ENCODE data around the gene ACSL3. TPM values are rescaled to one million over a fixed set of nuclear protein-coding genes. Genes with fewer than 3 reads are reported as not detected.

The ACSL3 gene
- total RNA-seq, 1 experiment from 2014 or later, result 96.2 TPM

- Histone ChIP-seq H3K27me3 (no peaks in the 10 kb centered on the region), H3K9me3 (0 out of 2 replicates have a peak, but pooled peaks cover 1% of the 10 kb centered on the region), H3K4me3 (no peak overlapping the region), H3K36me3 (peaks cover 57% of the 10 kb centered on the region)
- DNase-seq, result peak; percentile 46
These were observed 78.5 kb downstream of the ACSL3 start for GRCh38 chr2:222939208-222939856.

- Histone ChIP-seq H3K36me3 (peaks cover 51% of the 10 kb centered on the region), H3K4me3 (no peak overlapping the region), H3K27me3 (no peaks in the 10 kb centered on the region), H3K9me3 (0 out of 2 replicates have a peak, but pooled peaks cover 1% of the 10 kb centered on the region)
- DNase-seq, result no peak
These were observed 79.1 kb downstream of the ACSL3 start for GRCh38 chr2:222939979-222940378.

GRCh38 chr2:222941510-222942032 lies 80.7 kb downstream of the ACSL3 start:
- H3K27me3 ChIP-seq, result no peaks in the 10 kb centered on the region
- DNase-seq, result no peak
- H3K4me3 ChIP-seq, result no peak overlapping the region
- peaks cover 37% of the 10 kb centered on the region for H3K36me3 ChIP-seq
- H3K9me3 ChIP-seq, result 0 out of 2 replicates have a peak, but pooled peaks cover 1% of the 10 kb centered on the region

GRCh38 chr2:222942561-222942960 lies 81.7 kb downstream of the ACSL3 start:
- Histone ChIP-seq H3K36me3 (peaks cover 27% of the 10 kb centered on the region), H3K4me3 (no peak overlapping the region)

GRCh38 chr2:222942977-222943376 lies 82.1 kb downstream of the ACSL3 start:
- Histone ChIP-seq H3K27me3 (no peaks in the 10 kb centered on the region), H3K36me3 (peaks cover 25% of the 10 kb centered on the region), H3K4me3 (no peak overlapping the region), H3K9me3 (0 out of 2 replicates have a peak, but pooled peaks cover 1% of the 10 kb centered on the region)
- DNase-seq, result no peak

More at GRCh38 chr2:222942561-222942960, 81.7 kb downstream of the ACSL3 start:
- Histone ChIP-seq H3K9me3 (0 out of 2 replicates have a peak, but pooled peaks cover 1% of the 10 kb centered on the region), H3K27me3 (no peaks in the 10 kb centered on the region)
- DNase-seq, result no peak

GRCh38 chr2:222943820-222944219 lies 83.0 kb downstream of the ACSL3 start:
- Histone ChIP-seq H3K27me3 (no peaks in the 10 kb centered on the region), H3K9me3 (no peaks in the 10 kb centered on the region), H3K36me3 (peaks cover 17% of the 10 kb centered on the region), H3K4me3 (no peak overlapping the region)
- no peak for DNase-seq

GRCh38 chr2:222944552-222944951 lies 83.7 kb downstream of the ACSL3 start:
- Histone ChIP-seq H3K36me3 (peaks cover 11% of the 10 kb centered on the region; the same call in 1 of the 2 replicates), H3K27me3 (no peaks in the 10 kb centered on the region), H3K4me3 (no peak overlapping the region), H3K9me3 (no peaks in the 10 kb centered on the region)
- no peak for DNase-seq

GRCh38 chr2:222944971-222945740 lies 84.3 kb downstream of the ACSL3 start:
- H3K4me3 ChIP-seq, result no peak overlapping the region
- H3K36me3 ChIP-seq, result peaks cover 5% of the 10 kb centered on the region; the same call in 1 of the 2 replicates
- no peaks in the 10 kb centered on the region for H3K9me3 ChIP-seq
- H3K27me3 ChIP-seq, result no peaks in the 10 kb centered on the region
- DNase-seq, result no peak

- Histone ChIP-seq H3K4me3 (no peak overlapping the region), H3K27me3 (no peaks in the 10 kb centered on the region), H3K9me3 (no peaks in the 10 kb centered on the region), H3K36me3 (peaks cover 5% of the 10 kb centered on the region; the same call in 1 of the 2 replicates)
- no peak for DNase-seq
These were observed 85.1 kb downstream of the ACSL3 start for GRCh38 chr2:222945887-222946286.

- Histone ChIP-seq H3K36me3 (peaks cover 3% of the 10 kb centered on the region; the same call in 1 of the 2 replicates), H3K9me3 (no peaks in the 10 kb centered on the region), H3K4me3 (no peak overlapping the region), H3K27me3 (no peaks in the 10 kb centered on the region)
- DNase-seq, result no peak
These were observed 86.0 kb downstream of the ACSL3 start for GRCh38 chr2:222946700-222947287.

GRCh38 chr2:222949073-222949472 lies 88.2 kb downstream of the ACSL3 start:
- H3K9me3 ChIP-seq, result no peaks in the 10 kb centered on the region
- no peak overlapping the region for H3K4me3 ChIP-seq
- H3K27me3 ChIP-seq, result no peaks in the 10 kb centered on the region
- H3K36me3 ChIP-seq, result no peaks in the 10 kb centered on the region
- no peak for DNase-seq

GRCh38 chr2:222949690-222950323 lies 89.0 kb downstream of the ACSL3 start:
- H3K36me3 ChIP-seq, result no peaks in the 10 kb centered on the region
- no peaks in the 10 kb centered on the region for H3K9me3 ChIP-seq
- no peak for DNase-seq
- no peak overlapping the region for H3K4me3 ChIP-seq
- no peaks in the 10 kb centered on the region for H3K27me3 ChIP-seq

- no peak overlapping the region for H3K4me3 ChIP-seq
- no peaks in the 10 kb centered on the region for H3K9me3 ChIP-seq
- no peaks in the 10 kb centered on the region for H3K27me3 ChIP-seq
- no peaks in the 10 kb centered on the region for H3K36me3 ChIP-seq
- DNase-seq, result no peak
These were observed 89.9 kb downstream of the ACSL3 start for GRCh38 chr2:222950638-222951285.

- H3K9me3 ChIP-seq, result no peaks in the 10 kb centered on the region
- no peak overlapping the region for H3K4me3 ChIP-seq
- no peaks in the 10 kb centered on the region for H3K36me3 ChIP-seq
- no peaks in the 10 kb centered on the region for H3K27me3 ChIP-seq
- no peak for DNase-seq
These were observed 91.4 kb downstream of the ACSL3 start for GRCh38 chr2:222952204-222952603.

- H3K9me3 ChIP-seq, result no peaks in the 10 kb centered on the region
These were observed 94.2 kb downstream of the ACSL3 start for GRCh38 chr2:222955008-222955407.

GRCh38 chr2:222959358-222959757 lies 98.5 kb downstream of the ACSL3 start:
- Histone ChIP-seq H3K9me3 (no peaks in the 10 kb centered on the region), H3K4me3 (no peak overlapping the region), H3K27me3 (no peaks in the 10 kb centered on the region), H3K36me3 (no peaks in the 10 kb centered on the region)
- DNase-seq, result peak; percentile 60

More at GRCh38 chr2:222955008-222955407, 94.2 kb downstream of the ACSL3 start:
- H3K27me3 ChIP-seq, result no peaks in the 10 kb centered on the region
- H3K4me3 ChIP-seq, result no peak overlapping the region
- no peak for DNase-seq
- H3K36me3 ChIP-seq, result no peaks in the 10 kb centered on the region

Data from MG63 (cell line).